ENCODE results near the gene GAPDHS.

GAPDHS gene

GRCh38 chr19:35556846-35557538, 23.7 kb downstream of the GAPDHS start:
- DNase-seq (ENCODE audit: low spot score) (no peak), FAIRE-seq (no peak)

- no peak for DNase-seq (ENCODE audit: low spot score)
These were observed 24.5 kb downstream of the GAPDHS start for GRCh38 chr19:35557539-35558399.

GRCh38 chr19:35558400-35559280, 25.4 kb downstream of the GAPDHS start:
- no peak for DNase-seq (ENCODE audit: low spot score)
- no peak for FAIRE-seq

More at GRCh38 chr19:35557539-35558399, 24.5 kb downstream of the GAPDHS start:
- FAIRE-seq = no peak

DNA sequence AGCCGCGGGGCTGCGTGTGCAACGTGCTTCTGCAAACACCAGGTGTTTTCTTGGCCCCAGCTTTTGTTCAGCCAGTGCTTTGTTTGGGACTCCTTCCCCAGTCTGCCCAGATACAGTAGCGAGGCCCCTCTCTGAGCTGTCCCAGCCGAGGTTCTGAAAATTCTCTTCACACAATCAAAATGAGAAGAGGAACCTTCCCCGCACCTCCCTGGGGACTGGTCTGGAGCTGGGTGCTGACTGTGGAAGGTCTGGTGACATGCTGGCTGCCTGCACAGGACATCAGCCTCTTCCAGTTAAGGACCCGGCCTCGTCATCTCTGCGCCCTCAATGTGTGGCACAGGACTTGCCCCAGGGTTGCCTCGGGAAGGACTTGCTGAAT, 26.0 kb downstream of the GAPDHS start:
- no peak for DNase-seq (ENCODE audit: low spot score)
- FAIRE-seq = no peak

DNA sequence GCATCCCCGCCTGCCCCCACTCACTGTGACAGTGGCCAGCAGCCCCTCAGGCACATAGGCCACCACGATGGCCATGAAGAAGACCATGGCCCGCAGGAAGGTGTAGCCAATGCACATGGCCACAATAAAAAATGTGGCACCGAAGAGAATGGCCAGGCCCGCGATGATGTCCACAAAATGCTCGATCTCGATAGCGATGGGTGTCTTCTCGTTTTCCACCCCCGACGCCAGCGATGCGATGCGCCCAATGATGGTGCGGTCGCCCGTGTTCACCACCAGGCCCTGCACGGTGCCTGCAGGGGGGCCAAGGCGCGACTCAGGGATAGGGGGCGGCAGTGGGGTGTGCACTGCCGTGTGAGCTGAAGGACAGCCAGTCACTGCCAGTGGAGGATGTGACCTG, 26.5 kb downstream of the GAPDHS start:
- FAIRE-seq = no peak

GRCh38 chr19:35560271-35560670, 27.0 kb downstream of the GAPDHS start:
- no peak for DNase-seq (ENCODE audit: low spot score)
- no peak for FAIRE-seq

More for the DNA sequence above, 26.5 kb downstream of the GAPDHS start:
- no peak for DNase-seq (ENCODE audit: low spot score)

GRCh38 chr19:35560677-35561076, 27.4 kb downstream of the GAPDHS start:
- FAIRE-seq = no peak
- no peak for DNase-seq (ENCODE audit: low spot score)

DNA sequence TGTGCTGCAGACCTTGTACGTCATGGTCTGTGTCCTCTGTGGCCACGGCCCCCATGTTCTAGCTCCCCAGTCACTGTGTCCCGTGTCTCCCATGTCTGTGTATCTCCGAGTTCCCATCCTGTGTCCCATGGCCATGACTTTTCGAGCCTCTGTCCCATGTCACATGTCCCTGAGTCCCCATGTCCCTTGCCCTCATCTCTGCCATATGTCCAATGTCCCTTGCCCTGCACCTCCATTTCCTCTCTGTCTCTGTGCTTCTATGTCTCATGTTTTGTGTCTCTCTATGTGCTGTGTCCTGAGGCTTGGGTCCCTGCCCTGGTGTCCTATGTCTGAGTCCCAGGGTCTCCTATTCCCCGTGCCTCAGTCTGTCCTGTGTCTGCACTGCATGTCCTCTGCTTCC, 28.2 kb downstream of the GAPDHS start:
- DNase-seq (ENCODE audit: low spot score) = no peak
- no peak for FAIRE-seq

- FAIRE-seq = no peak
- DNase-seq (ENCODE audit: low spot score) = no peak
These were observed 29.1 kb downstream of the GAPDHS start for GRCh38 chr19:35562336-35562735.

DNA sequence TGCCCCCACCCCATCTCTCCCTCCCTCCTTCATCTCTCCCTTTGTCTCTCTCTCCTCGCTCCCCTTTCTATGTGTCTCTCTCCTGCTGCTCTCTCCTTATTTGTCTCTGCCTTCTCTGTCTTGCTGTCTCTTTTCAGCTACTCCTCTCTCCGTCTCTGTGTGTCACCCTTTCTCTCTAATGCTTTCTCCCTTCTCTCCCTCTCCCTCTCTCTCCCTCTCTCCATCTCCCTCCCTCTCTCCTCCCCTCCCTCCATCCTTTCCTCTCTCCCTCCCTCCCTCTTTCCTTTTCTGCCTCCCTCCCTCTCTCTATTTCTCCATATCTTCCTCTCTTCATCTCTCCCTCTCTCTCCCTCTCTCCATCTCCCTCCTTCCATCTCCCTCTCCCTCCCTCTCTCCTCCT, 29.5 kb downstream of the GAPDHS start:
- FAIRE-seq = no peak
- no peak for DNase-seq (ENCODE audit: low spot score)

GRCh38 chr19:35563207-35563829, 30.1 kb downstream of the GAPDHS start, which contains the start of gene ATP4A:
Gene ATP4A, minus strand, starts transcription at chr19:35563658. Its CDS starts 29 bp downstream, at chr19:35563629.
- no peak for FAIRE-seq
- DNase-seq (ENCODE audit: low spot score) = no peak

DNA sequence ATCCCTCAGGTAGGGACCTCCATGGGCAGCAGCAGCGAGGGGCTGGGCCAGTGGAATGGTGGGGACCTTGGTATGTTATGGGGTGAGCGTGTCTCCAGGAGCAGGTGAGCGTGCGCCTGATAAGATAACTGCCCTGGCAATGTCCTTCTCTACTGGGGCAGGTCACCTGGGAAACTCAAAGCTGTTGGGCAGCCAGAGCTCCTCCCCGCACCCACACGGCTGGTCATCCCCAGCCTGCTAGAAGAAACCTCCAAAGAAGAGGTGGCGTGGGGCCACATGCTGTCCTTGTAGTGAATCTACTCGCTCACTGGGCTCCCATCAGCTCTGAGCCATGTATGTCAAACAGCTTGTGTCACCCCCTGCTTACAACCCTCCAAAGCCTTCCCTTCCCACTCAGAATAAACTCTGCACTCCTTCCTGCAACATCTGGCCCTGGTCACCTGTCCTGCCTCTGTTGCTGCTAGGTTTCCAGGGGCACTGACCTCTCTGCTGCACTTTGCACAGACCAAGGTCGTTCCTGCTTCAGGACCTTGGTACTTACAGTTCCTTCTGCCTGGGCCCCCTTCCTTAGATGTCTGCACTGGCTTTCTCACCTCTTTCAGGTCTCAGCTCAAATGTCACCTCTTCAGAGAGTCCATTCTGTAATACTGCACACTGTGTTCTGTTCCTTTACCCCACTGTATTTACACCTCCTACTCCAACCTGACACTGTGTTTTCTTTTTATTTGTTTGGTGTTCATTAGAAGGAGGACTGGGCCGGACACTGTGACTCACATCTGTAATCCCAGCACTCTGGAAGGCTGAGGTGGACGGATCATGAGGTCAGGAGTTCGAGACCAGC, 32.0 kb downstream of the GAPDHS start:
- FAIRE-seq (no peak), DNase-seq (ENCODE audit: low spot score) (no peak)

DNA sequence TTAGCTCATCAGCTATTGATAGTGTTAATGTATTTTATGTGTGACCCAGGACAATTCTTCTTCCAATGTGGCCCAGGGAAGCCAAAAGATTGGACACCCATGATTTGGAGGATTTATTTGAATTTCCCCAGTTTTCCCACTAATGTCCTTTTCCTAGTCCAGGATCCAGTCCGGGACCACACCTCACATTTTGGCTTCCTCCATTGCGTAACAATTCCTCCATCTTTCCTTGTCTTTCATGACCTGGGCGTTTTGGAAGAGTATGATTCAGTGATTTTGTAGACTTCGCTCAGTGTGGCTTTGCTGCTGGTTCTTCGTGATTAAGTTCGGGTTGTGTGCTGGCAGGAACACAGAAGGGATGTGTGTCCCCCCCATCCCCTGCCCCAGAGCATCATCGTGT, 33.5 kb downstream of the GAPDHS start:
- FAIRE-seq (no peak), DNase-seq (ENCODE audit: low spot score) (no peak)

DNA sequence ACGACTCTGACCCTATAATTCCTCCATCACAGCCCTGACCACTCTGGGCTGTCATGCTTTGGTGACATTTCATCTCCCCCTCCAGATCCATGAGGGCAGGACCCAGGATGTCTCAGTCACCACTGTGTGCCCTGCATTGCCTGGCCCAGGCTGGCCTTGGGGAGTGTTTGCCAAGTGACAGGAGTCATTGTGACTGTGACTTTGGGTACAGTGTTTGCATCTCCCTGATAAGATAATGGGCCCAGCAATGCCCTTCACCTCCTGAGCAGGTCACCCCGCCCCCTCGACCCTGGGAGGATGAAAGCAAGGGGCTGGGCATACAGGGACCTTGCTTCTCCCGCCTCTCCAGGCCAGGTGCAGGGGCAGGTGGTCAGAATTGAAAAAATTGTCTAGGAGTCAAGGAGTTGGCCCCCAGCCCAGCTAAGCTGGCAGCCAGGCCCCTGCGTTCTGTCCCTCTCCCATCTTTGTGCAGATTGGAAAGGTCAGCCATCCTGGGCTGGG, 36.1 kb downstream of the GAPDHS start:
- no peak for DNase-seq (ENCODE audit: low spot score)
- FAIRE-seq = no peak

DNA sequence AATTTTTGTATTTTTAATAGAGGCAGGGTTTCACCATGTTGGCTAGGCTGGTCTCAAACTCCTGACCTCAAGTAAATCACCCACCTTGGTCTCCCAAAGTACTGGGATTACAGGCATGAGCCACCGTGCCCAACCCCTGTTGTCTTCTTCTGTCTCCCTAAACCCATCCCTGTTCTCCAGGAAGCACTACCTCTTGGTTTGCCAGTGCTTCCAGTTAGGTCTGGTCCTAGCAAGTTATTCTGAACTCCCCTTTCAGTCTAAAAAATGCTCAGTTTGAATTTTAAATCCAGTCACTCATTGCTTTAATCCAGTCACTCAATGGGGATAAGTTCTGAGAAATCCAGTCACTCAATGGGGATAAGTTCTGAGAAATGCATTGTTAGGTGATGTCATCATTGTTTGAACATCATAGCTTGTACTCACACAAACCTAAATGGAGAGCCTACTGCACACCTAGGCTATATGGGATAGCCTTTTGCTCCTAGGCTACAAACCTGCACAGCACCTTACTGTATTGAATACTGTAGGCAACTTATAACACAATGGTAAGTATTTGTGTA, 38.2 kb downstream of the GAPDHS start:
- FAIRE-seq (no peak), DNase-seq (ENCODE audit: low spot score) (no peak)

- DNase-seq (ENCODE audit: low spot score) (no peak), FAIRE-seq (no peak)
These were observed 44.7 kb downstream of the GAPDHS start for GRCh38 chr19:35577918-35578317.

DNA sequence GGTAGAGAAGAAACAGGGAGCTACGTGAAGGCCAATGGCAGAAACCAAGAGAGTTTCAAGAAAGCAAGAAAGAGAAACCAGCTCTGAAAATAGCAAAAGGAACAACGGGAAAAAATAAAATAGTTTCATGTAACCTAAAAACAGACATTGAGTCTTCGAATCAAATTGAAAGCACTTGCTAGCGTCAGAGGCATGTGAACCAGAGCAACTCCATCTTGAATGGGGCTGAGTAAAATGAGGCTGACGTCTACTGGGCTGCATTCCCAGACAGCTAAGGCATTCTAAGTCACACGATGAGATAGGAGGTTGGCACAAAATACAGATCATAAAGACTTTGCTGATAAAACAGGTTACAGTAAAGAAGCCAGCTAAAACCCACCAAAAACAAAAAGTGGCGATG, 45.5 kb downstream of the GAPDHS start:
- DNase-seq (ENCODE audit: low spot score) = no peak
- no peak for FAIRE-seq

DNA sequence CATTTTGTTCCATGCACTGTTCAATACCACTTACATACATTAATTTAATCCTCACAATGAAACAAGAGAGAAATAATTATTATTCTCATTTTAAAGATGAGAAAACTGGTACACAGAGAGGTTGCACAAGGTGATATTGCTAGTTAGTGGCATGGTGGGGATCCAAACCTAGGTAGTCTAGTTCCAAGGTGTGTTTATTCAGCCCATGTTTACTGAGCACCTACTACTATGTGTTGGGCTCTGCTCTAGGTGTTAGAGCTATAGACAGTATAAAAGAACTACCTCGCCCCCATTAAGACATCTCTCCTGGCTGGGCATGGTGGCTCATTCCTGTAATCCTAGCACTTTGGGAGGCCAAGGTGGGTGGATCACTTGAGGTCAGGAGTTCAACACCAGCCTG, 49.5 kb downstream of the GAPDHS start:
- FAIRE-seq = no peak
- no peak for DNase-seq (ENCODE audit: low spot score)

DNA sequence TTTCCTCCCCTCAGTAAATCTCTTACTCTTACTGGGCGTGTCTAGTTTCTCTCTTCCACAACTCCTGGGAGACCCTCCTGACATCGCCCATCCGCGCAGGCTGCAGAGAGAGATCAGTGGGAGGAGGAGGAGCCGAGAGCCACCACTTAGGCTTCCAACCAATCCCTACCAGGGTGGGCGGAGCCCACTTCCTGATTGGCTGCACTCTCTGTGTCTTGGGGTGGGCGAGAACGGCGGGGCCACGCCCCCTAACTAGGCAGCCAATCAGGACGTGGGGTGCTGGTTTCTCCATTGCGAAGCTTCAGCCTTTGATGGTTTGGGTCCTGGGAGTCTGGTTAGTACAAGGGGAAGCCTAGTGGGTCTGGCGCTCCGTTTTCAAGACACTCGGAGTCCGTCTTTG, 52.6 kb downstream of the GAPDHS start, which contains the start of gene PMIS2:
PMIS2 (plus strand) TSS at position 326 of the 400 bp plus-strand sequence. CDS start 87 bp downstream, outside the sequence.
- FAIRE-seq = no peak

DNA sequence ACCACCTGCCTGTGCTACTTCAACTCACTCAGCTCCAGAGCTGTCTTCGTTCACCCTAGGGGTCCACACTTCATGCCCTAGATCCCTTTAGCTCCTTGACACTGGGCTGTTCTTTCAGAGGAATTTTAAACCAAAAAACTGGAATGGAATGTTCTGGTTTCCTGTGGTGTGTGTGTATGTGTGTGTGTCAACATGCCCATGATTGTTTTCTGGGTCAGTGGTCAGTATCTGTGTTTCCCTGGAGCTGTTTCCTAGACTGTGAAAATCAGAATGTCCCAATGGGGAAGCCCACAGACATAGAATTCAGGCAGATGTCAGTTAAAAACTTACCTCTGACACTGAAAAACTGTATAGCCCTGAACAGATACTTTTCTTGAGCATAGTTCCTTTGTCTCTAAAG, 54.1 kb downstream of the GAPDHS start:
- no peak for DNase-seq (ENCODE audit: low spot score)
- FAIRE-seq = no peak

More for the DNA sequence above, 52.6 kb downstream of the GAPDHS start, which contains the start of gene PMIS2:
- DNase-seq (ENCODE audit: low spot score) = no peak
